ENCODE results near the gene KCND3.

Gene KCND3

GRCh38 chr1:111989531-111990025 is at the start of gene KCND3:
TSS of gene KCND3 (minus strand) at chr1:111989668.
- DNase-seq, result peak; percentile 12
- in situ Hi-C loops (cut with MboI; ENCODE audit: low pct_unique_long_range_greater_than_20kb, low sequenced_read_pairs), result no loop called here

- no peak for DNase-seq
- in situ Hi-C loops (cut with MboI; ENCODE audit: low pct_unique_long_range_greater_than_20kb, low sequenced_read_pairs), result no loop called here
Measured at GRCh38 chr1:112034277-112034676, 44.8 kb upstream of the KCND3 start.

- in situ Hi-C loops (cut with MboI; ENCODE audit: low pct_unique_long_range_greater_than_20kb, low sequenced_read_pairs), result no loop called here
- DNase-seq, result no peak
Measured at GRCh38 chr1:112033439-112034120, 44.1 kb upstream of the KCND3 start.

- in situ Hi-C loops (cut with MboI; ENCODE audit: low pct_unique_long_range_greater_than_20kb, low sequenced_read_pairs), result no loop called here
- no peak for DNase-seq
Measured at GRCh38 chr1:112030157-112030556, 40.7 kb upstream of the KCND3 start.

- DNase-seq, result no peak
- in situ Hi-C loops (cut with MboI; ENCODE audit: low pct_unique_long_range_greater_than_20kb, low sequenced_read_pairs), result no loop called here
Measured at GRCh38 chr1:112027696-112028095, 38.2 kb upstream of the KCND3 start.

- DNase-seq, result no peak
- in situ Hi-C loops (cut with MboI; ENCODE audit: low pct_unique_long_range_greater_than_20kb, low sequenced_read_pairs), result no loop called here
Measured at GRCh38 chr1:112026501-112026900, 37.0 kb upstream of the KCND3 start.

- DNase-seq, result no peak
- in situ Hi-C loops (cut with MboI; ENCODE audit: low pct_unique_long_range_greater_than_20kb, low sequenced_read_pairs), result no loop called here
Measured at GRCh38 chr1:112026016-112026415, 36.5 kb upstream of the KCND3 start.

- in situ Hi-C loops (cut with MboI; ENCODE audit: low pct_unique_long_range_greater_than_20kb, low sequenced_read_pairs), result no loop called here
- DNase-seq, result no peak
Measured at GRCh38 chr1:112021263-112021662, 31.8 kb upstream of the KCND3 start.

- no peak for DNase-seq
- in situ Hi-C loops (cut with MboI; ENCODE audit: low pct_unique_long_range_greater_than_20kb, low sequenced_read_pairs), result no loop called here
Measured at GRCh38 chr1:112017183-112017582, 27.7 kb upstream of the KCND3 start.

GRCh38 chr1:112012823-112013222 is 23.4 kb upstream of the KCND3 start:
- no peak for DNase-seq
- in situ Hi-C loops (cut with MboI; ENCODE audit: low pct_unique_long_range_greater_than_20kb, low sequenced_read_pairs), result no loop called here

GRCh38 chr1:112011202-112011601 is 21.7 kb upstream of the KCND3 start:
- in situ Hi-C loops (cut with MboI; ENCODE audit: low pct_unique_long_range_greater_than_20kb, low sequenced_read_pairs), result no loop called here
- no peak for DNase-seq

GRCh38 chr1:112007169-112007568 is 17.7 kb upstream of the KCND3 start:
- in situ Hi-C loops (cut with MboI; ENCODE audit: low pct_unique_long_range_greater_than_20kb, low sequenced_read_pairs), result no loop called here
- DNase-seq, result no peak

- no peak for DNase-seq
- in situ Hi-C loops (cut with MboI; ENCODE audit: low pct_unique_long_range_greater_than_20kb, low sequenced_read_pairs), result no loop called here
Measured at GRCh38 chr1:112006416-112007025, 17.1 kb upstream of the KCND3 start.

GRCh38 chr1:112004076-112004475 is 14.6 kb upstream of the KCND3 start:
- in situ Hi-C loops (cut with MboI; ENCODE audit: low pct_unique_long_range_greater_than_20kb, low sequenced_read_pairs), result no loop called here

GRCh38 chr1:112002514-112002913 is 13.0 kb upstream of the KCND3 start:
- in situ Hi-C loops (cut with MboI; ENCODE audit: low pct_unique_long_range_greater_than_20kb, low sequenced_read_pairs), result no loop called here
- DNase-seq, result no peak

More at GRCh38 chr1:112004076-112004475, 14.6 kb upstream of the KCND3 start:
- DNase-seq, result no peak

GRCh38 chr1:112001436-112001835 is 12.0 kb upstream of the KCND3 start:
- in situ Hi-C loops (cut with MboI; ENCODE audit: low pct_unique_long_range_greater_than_20kb, low sequenced_read_pairs), result no loop called here
- no peak for DNase-seq

- in situ Hi-C loops (cut with MboI; ENCODE audit: low pct_unique_long_range_greater_than_20kb, low sequenced_read_pairs), result no loop called here
- DNase-seq, result no peak
Measured at GRCh38 chr1:112000048-112000447, 10.6 kb upstream of the KCND3 start.

- no peak for DNase-seq
- in situ Hi-C loops (cut with MboI; ENCODE audit: low pct_unique_long_range_greater_than_20kb, low sequenced_read_pairs), result no loop called here
Measured at GRCh38 chr1:111998332-111998731, 8.9 kb upstream of the KCND3 start.

- DNase-seq, result no peak
- in situ Hi-C loops (cut with MboI; ENCODE audit: low pct_unique_long_range_greater_than_20kb, low sequenced_read_pairs), result no loop called here
Measured at GRCh38 chr1:111992476-111992875, 3.0 kb upstream of the KCND3 start.

- in situ Hi-C loops (cut with MboI; ENCODE audit: low pct_unique_long_range_greater_than_20kb, low sequenced_read_pairs), result no loop called here
- peak; percentile 40 for DNase-seq
Measured at GRCh38 chr1:111990878-111991718, 1.6 kb upstream of the KCND3 start.
